Ectodermal cell (in vitro differentiated cells): ENCODE results near the gene SLC2A9.
"Not testable (repeated sequence)": the region's sequence is repeated elsewhere in the genome, so short reads cannot be mapped to it uniquely, and the experiment has no call there.

Experiments used
- H3K27ac ChIP-seq: 2 replicates; pipeline ENCODE4 v1.7.0; 2013; ENCODE audit warnings: mild to moderate bottlenecking, low read depth, low read length; ENCODE audit not compliant: insufficient read depth, poor library complexity, severe bottlenecking
- H3K27me3 ChIP-seq: 2 replicates; pipeline ENCODE4 v1.7.0; 2013; ENCODE audit warnings: mild to moderate bottlenecking, low read length; ENCODE audit not compliant: insufficient read depth, control insufficient read depth, poor library complexity, severe bottlenecking
- H3K36me3 ChIP-seq: one replicate; pipeline ENCODE4 v1.7.0; 2013; ENCODE audit warnings: low read length; ENCODE audit not compliant: control insufficient read depth, insufficient read depth
- H3K4me1 ChIP-seq: one replicate; pipeline ENCODE4 v1.7.0; 2013; ENCODE audit warnings: low read length; ENCODE audit not compliant: control insufficient read depth, insufficient read depth
- H3K4me3 ChIP-seq: 2 replicates; pipeline ENCODE4 v1.7.0; 2013; ENCODE audit warnings: low read depth, low read length, control low read depth; ENCODE audit not compliant: insufficient read depth
- H3K9me3 ChIP-seq: 2 replicates; pipeline ENCODE4 v1.7.0; 2013; ENCODE audit warnings: mild to moderate bottlenecking, low read length, moderate library complexity; ENCODE audit not compliant: control insufficient read depth
- WGBS, 2 experiments: methylation state at CpG; one replicate each; pipeline ENCODE4 v1.1.7; 2013; ENCODE audit warnings: missing lambda C conversion rate in 2 of 2; 5-methylcytosine and 5-hydroxymethylcytosine counted together

Gene SLC2A9

DNA sequence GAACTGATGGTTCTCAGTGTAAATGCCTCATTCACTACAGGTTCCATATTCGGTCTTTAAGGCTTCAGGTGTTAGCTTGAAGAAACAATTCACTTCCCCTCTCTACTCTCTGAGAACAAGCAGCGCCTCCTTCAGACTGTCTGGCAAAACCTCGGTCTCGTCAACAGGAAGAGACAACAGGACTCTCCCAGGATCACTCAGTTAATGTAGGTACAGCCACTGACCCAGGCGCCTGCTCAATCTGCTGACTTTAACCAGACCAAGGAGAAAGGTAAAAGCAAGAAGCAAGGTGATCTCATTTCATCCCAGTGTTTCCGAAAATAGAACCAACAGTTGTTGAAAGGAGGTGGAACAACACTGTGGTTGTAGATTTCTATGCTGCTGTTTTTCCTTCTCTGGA is 102.2 kb downstream of the SLC2A9 start:
- Histone ChIP-seq H3K9me3 (no peaks in the 10 kb centered on the region), H3K36me3 (no peaks in the 10 kb centered on the region), H3K4me1 (peaks cover 8% of the 10 kb centered on the region), H3K4me3 (no peak overlapping the region), H3K27me3 (no peaks in the 10 kb centered on the region), H3K27ac (no peak overlapping the region)
- 89 to 91% methylated on average over 6 of the region's 6 CpGs for WGBS, 2 experiments

DNA sequence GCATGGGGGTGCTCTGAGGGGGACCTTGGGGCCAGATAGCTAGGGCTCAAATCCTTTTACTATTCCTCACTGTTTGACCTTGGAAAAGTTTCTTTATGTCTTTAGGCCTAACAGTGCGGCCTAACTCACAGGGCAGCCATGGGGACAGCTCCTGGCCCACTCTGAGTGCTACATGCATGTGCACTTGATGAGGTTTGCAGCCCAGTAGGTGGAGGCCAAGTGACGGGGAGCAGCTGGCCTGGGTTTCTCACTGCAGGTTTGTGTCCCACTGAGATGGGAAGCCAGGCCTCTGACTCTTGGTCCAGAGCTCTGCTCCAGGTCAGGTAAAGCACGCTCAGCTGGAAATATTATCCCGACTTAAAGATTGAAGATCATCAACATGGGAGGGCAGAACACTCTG is 102.8 kb downstream of the SLC2A9 start:
- Histone ChIP-seq H3K9me3 (no peaks in the 10 kb centered on the region), H3K27ac (no peak overlapping the region), H3K36me3 (no peaks in the 10 kb centered on the region), H3K27me3 (no peaks in the 10 kb centered on the region), H3K4me3 (no peak overlapping the region), H3K4me1 (peaks cover 8% of the 10 kb centered on the region)
- 91 to 93% methylated on average over 4 of the region's 4 CpGs for WGBS, 2 experiments

DNA sequence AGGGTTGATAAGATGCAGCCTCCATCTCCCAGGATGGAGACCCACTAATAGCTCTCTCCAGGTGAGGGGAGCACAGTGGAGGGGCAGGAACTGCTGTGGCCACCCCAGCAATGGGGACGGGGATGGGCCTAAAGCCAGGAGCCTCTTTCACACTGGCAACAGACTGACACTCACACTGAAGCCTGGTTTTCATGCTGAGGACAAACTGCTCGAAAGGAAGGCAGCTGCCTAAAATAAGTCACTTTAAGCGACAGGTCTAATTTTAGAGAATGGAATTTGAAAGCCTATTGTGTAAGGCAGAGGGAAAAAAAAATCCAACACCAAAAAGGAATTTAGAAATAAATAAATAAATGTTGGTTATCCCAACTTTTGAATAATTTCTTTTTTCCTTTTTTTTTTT is 104.4 kb downstream of the SLC2A9 start:
- WGBS, 2 experiments, result 95 to 99% methylated on average over 3 of the region's 3 CpGs

DNA sequence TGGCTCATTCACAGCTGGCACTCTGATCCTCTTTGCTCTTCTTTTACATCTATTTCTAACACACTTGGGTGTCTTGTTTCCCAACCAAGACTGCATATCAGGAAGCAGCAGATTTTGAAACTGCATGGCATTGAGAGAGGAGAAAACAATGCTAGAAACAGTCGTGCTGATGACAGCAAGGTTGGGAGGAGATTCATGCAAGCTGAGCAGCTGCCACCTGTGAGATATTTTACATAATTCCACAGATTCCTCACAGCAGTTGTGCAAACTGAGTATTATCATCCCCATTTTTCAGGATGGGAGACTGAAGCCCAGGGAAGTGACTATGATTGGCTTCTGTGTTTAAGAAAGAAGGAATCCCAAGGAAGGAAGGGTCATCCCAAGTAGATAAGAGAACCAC is 105.0 kb downstream of the SLC2A9 start:
- 71 to 92% methylated on average over 1 of the region's 1 CpG for WGBS, 2 experiments
- Histone ChIP-seq H3K27me3 (no peaks in the 10 kb centered on the region), H3K4me1 (peaks cover 8% of the 10 kb centered on the region), H3K4me3 (no peak overlapping the region), H3K27ac (no peak overlapping the region), H3K36me3 (no peaks in the 10 kb centered on the region), H3K9me3 (no peaks in the 10 kb centered on the region)

More for the DNA sequence above, 104.4 kb downstream of the SLC2A9 start:
- Histone ChIP-seq H3K27me3 (no peaks in the 10 kb centered on the region), H3K27ac (no peak overlapping the region), H3K4me1 (peaks cover 8% of the 10 kb centered on the region), H3K36me3 (no peaks in the 10 kb centered on the region), H3K4me3 (no peak overlapping the region), H3K9me3 (no peaks in the 10 kb centered on the region)

DNA sequence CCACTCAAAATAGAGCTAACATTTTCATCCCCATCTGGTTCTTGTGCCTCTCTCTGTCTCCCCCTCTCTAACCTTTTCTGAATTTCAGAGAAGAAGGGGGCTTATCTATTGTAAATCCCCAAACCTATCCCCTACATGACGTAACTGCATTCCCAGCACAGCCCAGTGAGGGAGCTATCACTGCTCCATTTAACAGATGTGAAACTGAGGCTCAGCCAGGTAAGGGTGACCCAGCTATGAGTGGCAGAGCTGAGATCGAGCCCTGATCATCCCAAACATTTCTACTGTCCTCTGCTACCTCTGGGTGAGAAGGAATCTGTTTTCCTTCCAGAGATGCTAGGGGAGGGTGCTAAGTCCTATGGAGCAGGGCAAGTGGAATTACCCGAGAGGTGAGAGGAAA is 107.5 kb downstream of the SLC2A9 start:
- no peaks in the 10 kb centered on the region for H3K36me3 ChIP-seq
- no peaks in the 10 kb centered on the region for H3K27me3 ChIP-seq
- H3K9me3 ChIP-seq, result no peaks in the 10 kb centered on the region
- H3K27ac ChIP-seq, result no peak overlapping the region
- H3K4me3 ChIP-seq, result no peak overlapping the region
- WGBS, 2 experiments, result 86 to 89% methylated on average over 3 of the region's 3 CpGs
- H3K4me1 ChIP-seq, result no peaks in the 10 kb centered on the region

GRCh38 chr4:9906996-9907395 is 114.3 kb downstream of the SLC2A9 start:
- no peaks in the 10 kb centered on the region for H3K9me3 ChIP-seq
- 95 to 100% methylated on average over 1 of the region's 1 CpG for WGBS, 2 experiments

DNA sequence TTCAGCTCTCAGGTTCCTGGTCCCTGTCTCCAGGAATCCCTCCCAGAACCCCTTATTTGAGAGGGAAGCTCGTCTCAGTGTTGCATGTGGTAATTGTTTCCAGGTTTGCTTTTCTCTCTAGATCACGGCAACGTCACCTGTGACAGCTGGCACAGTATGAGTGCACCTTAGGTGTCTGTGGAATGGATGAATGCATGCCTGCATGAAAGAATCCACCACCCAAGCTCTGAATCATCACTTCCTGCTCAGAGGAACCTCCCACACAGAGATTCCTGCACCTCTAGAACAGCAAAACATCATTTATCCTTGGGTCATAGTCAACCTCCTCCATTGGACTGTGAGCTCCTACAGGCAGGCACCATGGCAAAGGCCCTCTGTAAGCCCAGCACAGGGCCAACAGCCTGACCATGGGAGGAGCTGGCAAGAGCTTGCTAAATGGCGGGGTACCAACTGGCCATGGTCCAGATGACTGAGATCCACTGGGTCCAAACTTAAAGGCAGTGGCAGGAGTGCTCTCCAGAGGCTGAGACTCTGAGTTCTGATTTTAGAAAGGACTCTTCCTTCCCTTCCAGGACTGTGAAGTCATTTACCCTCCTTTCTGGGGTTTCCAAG is 116.2 kb downstream of the SLC2A9 start:
- H3K36me3 ChIP-seq, result no peaks in the 10 kb centered on the region
- no peak overlapping the region for H3K27ac ChIP-seq
- WGBS, 2 experiments, result 91 to 94% methylated on average over 4 of the region's 4 CpGs
- H3K9me3 ChIP-seq, result no peaks in the 10 kb centered on the region
- no peaks in the 10 kb centered on the region for H3K4me1 ChIP-seq
- H3K4me3 ChIP-seq, result no peak overlapping the region
- no peaks in the 10 kb centered on the region for H3K27me3 ChIP-seq

More at GRCh38 chr4:9906996-9907395, 114.3 kb downstream of the SLC2A9 start:
- Histone ChIP-seq H3K4me1 (no peaks in the 10 kb centered on the region), H3K4me3 (no peak overlapping the region), H3K27ac (no peak overlapping the region), H3K36me3 (no peaks in the 10 kb centered on the region), H3K27me3 (no peaks in the 10 kb centered on the region)

GRCh38 chr4:9903317-9903716 is 118.0 kb downstream of the SLC2A9 start:
- WGBS, 2 experiments, result 93 to 96% methylated on average over 3 of the region's 3 CpGs

DNA sequence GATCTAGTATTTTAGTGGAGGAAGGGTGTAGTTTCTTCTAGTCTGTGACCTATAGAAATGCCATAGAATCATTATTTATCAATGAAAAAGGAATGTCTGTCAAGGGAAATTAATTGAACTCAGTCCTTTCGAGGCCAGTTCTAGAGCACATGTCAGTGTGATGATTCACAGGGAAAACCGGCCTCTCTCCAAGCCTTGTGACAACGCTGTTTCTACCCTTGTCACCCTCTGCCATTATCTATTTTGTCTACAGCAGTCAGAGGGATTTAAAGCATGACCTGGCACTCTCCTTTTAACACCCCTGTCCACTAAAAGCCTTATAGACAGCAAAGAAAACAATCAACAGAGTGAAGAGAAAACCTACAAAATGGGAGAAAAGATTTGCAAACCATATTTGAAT is 120.0 kb downstream of the SLC2A9 start:
- no peaks in the 10 kb centered on the region for H3K36me3 ChIP-seq
- H3K9me3 ChIP-seq, result no peaks in the 10 kb centered on the region
- WGBS, 2 experiments, result 79 to 83% methylated on average over 3 of the region's 3 CpGs
- H3K27ac ChIP-seq, result no peak overlapping the region
- no peak overlapping the region for H3K4me3 ChIP-seq
- peaks cover 7% of the 10 kb centered on the region for H3K4me1 ChIP-seq
- no peaks in the 10 kb centered on the region for H3K27me3 ChIP-seq

More at GRCh38 chr4:9903317-9903716, 118.0 kb downstream of the SLC2A9 start:
- H3K4me3 ChIP-seq, result no peak overlapping the region
- no peaks in the 10 kb centered on the region for H3K27me3 ChIP-seq
- no peaks in the 10 kb centered on the region for H3K9me3 ChIP-seq
- H3K4me1 ChIP-seq, result peaks cover 7% of the 10 kb centered on the region
- H3K27ac ChIP-seq, result no peak overlapping the region
- H3K36me3 ChIP-seq, result no peaks in the 10 kb centered on the region

DNA sequence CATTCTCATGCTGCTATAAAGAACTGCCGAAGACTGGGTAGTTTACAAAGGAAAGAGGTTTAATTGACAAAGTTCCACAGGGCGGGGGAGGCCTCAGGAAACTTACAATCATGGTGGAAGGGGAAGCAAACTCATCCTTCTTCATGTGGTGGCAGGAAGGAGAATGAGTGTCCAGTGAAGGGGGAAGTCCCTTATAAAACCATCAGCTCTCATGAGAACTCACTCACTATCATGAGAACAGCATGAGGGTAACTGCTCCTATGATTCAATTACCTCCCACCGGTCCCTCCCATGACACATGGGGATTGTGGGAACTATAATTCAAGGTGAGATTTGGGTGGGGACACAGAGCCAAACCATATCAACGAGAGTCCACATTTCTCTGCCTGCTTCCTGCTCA is 120.7 kb downstream of the SLC2A9 start:
- H3K36me3 ChIP-seq, H3K4me1 ChIP-seq, H3K27me3 ChIP-seq, H3K27ac ChIP-seq, H3K4me3 ChIP-seq, H3K9me3 ChIP-seq: not testable (repeated sequence)
- WGBS, 2 experiments, result 76 to 82% methylated on average over 4 of the region's 4 CpGs
